Esophagus muscularis mucosa (tissue), 3 donors: Measurements from ENCODE around the gene BRPF1.

Experiments used
- POLR2AphosphoS5 ChIP-seq, 2 donors: sonication (generic); formaldehyde crosslinking; IDR thresholded peaks; one replicate each; pipeline ENCODE4 v1.6.1; 2017; ENCODE audit warnings: antibody characterized with exemption in 2 of 2
- TF ChIP-seq, protein P1 (sequence below), 3 experiments: fragments of 200-600 bp in 2 of 3; fragments of 450-650 bp in 1 of 3; sonication (generic) in 2 of 3; IDR thresholded peaks; one replicate each; pipeline ENCODE4 v1.5.1; 2017 to 2019; ENCODE audit warnings: antibody characterized with exemption in 3 of 3, mild to moderate bottlenecking in 2 of 3, moderate library complexity in 1 of 3

DNA sequence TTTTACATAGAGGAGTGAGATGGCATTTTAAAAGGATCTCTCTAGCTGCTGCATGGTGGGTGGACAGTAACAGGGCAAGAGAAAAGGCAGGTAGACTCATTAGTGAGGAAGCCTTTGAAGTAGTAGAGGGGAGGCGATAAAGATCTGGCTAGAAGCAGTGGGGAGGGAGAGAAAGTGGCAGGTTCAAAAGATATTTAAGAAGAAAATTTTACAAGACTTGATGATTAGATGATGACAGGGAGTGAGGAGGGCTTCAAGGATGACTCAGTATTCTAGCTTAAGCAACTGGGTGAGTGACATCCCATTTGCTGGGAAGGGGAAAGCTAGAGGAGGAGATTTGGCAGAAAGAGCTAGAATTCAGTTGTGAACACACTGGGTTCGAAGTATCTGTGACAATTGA is 3.8 kb upstream of the BRPF1 start:
- no peak for TF ChIP-seq POLR2AphosphoS5 (IDR thresholded peaks at IDR 0.05)
- TF ChIP-seq, protein P1, sequence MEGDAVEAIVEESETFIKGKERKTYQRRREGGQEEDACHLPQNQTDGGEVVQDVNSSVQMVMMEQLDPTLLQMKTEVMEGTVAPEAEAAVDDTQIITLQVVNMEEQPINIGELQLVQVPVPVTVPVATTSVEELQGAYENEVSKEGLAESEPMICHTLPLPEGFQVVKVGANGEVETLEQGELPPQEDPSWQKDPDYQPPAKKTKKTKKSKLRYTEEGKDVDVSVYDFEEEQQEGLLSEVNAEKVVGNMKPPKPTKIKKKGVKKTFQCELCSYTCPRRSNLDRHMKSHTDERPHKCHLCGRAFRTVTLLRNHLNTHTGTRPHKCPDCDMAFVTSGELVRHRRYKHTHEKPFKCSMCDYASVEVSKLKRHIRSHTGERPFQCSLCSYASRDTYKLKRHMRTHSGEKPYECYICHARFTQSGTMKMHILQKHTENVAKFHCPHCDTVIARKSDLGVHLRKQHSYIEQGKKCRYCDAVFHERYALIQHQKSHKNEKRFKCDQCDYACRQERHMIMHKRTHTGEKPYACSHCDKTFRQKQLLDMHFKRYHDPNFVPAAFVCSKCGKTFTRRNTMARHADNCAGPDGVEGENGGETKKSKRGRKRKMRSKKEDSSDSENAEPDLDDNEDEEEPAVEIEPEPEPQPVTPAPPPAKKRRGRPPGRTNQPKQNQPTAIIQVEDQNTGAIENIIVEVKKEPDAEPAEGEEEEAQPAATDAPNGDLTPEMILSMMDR (IDR thresholded peaks at IDR 0.05): no peak
